NCI-H524 treated with DMSO at 0.1 percent for 48 hours (cell line): ENCODE measurements around the gene DTWD2.
"Not testable (repeated sequence)": the region's sequence is repeated elsewhere in the genome, so short reads cannot be mapped to it uniquely, and the experiment has no call there.

Experiments
- DNase-seq: peaks from one replicate; lab custom pipeline; 2025; lab: John Stamatoyannopoulos, UW

DTWD2 gene

GRCh38 chr5:118863345-118863744 lies 125.0 kb downstream of the DTWD2 start:
- DNase-seq = no peak

GRCh38 chr5:118862596-118862995 lies 125.8 kb downstream of the DTWD2 start:
- DNase-seq = no peak

GRCh38 chr5:118857700-118858099 lies 130.6 kb downstream of the DTWD2 start:
- DNase-seq = no peak

GRCh38 chr5:118854819-118855218 lies 133.5 kb downstream of the DTWD2 start:
- no peak for DNase-seq

GRCh38 chr5:118851785-118852184 lies 136.6 kb downstream of the DTWD2 start:
- DNase-seq = not testable (repeated sequence)

- DNase-seq = not testable (repeated sequence)
Measured at GRCh38 chr5:118849507-118849906, 138.8 kb downstream of the DTWD2 start.

- DNase-seq = no peak
Measured at GRCh38 chr5:118844351-118844750, 144.0 kb downstream of the DTWD2 start.

GRCh38 chr5:118834710-118835109 lies 153.6 kb downstream of the DTWD2 start:
- no peak for DNase-seq

GRCh38 chr5:118832974-118833373 lies 155.4 kb downstream of the DTWD2 start:
- DNase-seq = no peak

- DNase-seq = no peak
Measured at GRCh38 chr5:118825226-118825625, 163.1 kb downstream of the DTWD2 start.

- DNase-seq = no peak
Measured at GRCh38 chr5:118818604-118819003, 169.7 kb downstream of the DTWD2 start.

- no peak for DNase-seq
Measured at GRCh38 chr5:118808441-118808840, 179.9 kb downstream of the DTWD2 start.

- no peak for DNase-seq
Measured at GRCh38 chr5:118806571-118806970, 181.8 kb downstream of the DTWD2 start.

GRCh38 chr5:118802335-118802734 lies 186.0 kb downstream of the DTWD2 start:
- DNase-seq = no peak

- no peak for DNase-seq
Measured at GRCh38 chr5:118796081-118796480, 192.3 kb downstream of the DTWD2 start.

- DNase-seq = no peak
Measured at GRCh38 chr5:118794281-118794680, 194.1 kb downstream of the DTWD2 start.

- no peak for DNase-seq
Measured at GRCh38 chr5:118793652-118794051, 194.7 kb downstream of the DTWD2 start.

GRCh38 chr5:118793091-118793490 lies 195.3 kb downstream of the DTWD2 start:
- no peak for DNase-seq

- peak; percentile 31 for DNase-seq
Measured at GRCh38 chr5:118791926-118792734, 196.2 kb downstream of the DTWD2 start.

GRCh38 chr5:118789366-118789765 lies 199.0 kb downstream of the DTWD2 start:
- no peak for DNase-seq

GRCh38 chr5:118788351-118788750 lies 200.0 kb downstream of the DTWD2 start:
- DNase-seq = no peak
